NCI-H2196 treated with DMSO at 0.1 percent for 48 hours (cell line): ENCODE results near the gene ALPP.
"Not testable (repeated sequence)": the region's sequence is repeated elsewhere in the genome, so short reads cannot be mapped to it uniquely, and the experiment has no call there.

ENCODE experiments used
- DNase-seq: peaks from one replicate; lab custom pipeline; 2025; ENCODE audit not compliant: unreplicated experiment; lab: John Stamatoyannopoulos, UW

ALPP gene

GRCh38 chr2:232379610-232380590, 1.3 kb downstream of the ALPP start:
- not testable (repeated sequence) for DNase-seq

GRCh38 chr2:232381204-232382031, 2.9 kb downstream of the ALPP start:
- not testable (repeated sequence) for DNase-seq

GRCh38 chr2:232382331-232383225, 4.0 kb downstream of the ALPP start:
- DNase-seq: no peak

DNA sequence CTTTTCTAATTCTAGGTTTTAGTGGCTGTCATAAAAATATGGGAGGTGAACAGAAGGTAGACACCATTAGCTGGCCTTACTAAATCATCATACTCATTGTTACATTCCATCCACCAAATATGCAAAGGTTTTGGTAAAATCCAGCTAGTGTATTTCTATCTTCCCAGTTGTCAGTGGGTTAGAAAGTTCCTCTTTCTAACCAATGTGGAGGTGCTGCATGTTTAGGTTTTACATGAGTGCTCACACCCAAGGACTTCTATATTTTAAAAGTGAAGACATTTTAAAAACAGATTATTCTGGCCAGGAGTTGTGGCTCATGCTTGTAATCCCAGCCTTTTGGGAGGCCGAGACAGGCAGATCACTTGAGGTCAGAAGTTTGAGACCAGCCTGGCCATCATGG, 5.9 kb downstream of the ALPP start:
- no peak for DNase-seq

DNA sequence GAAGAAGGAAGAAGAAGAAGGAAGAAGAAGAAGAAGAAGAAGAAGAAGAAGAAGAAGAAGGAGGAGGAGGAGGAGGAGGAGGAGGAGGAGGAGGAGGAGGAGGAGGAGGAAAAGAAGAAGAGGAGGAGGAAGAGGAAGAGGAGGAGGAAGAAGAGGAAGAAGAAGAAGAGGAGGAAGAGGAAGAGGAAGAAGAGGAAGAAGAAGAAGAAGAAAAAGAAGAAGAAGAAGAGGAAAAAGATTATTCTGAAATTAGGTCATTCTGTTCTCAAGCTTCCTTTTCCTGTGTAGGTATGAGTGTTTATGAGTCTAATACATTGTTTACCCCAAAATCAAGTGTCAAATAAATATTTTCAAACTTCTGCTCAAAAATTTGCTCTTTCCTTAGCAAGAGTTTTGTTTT, 6.5 kb downstream of the ALPP start:
- not testable (repeated sequence) for DNase-seq

DNA sequence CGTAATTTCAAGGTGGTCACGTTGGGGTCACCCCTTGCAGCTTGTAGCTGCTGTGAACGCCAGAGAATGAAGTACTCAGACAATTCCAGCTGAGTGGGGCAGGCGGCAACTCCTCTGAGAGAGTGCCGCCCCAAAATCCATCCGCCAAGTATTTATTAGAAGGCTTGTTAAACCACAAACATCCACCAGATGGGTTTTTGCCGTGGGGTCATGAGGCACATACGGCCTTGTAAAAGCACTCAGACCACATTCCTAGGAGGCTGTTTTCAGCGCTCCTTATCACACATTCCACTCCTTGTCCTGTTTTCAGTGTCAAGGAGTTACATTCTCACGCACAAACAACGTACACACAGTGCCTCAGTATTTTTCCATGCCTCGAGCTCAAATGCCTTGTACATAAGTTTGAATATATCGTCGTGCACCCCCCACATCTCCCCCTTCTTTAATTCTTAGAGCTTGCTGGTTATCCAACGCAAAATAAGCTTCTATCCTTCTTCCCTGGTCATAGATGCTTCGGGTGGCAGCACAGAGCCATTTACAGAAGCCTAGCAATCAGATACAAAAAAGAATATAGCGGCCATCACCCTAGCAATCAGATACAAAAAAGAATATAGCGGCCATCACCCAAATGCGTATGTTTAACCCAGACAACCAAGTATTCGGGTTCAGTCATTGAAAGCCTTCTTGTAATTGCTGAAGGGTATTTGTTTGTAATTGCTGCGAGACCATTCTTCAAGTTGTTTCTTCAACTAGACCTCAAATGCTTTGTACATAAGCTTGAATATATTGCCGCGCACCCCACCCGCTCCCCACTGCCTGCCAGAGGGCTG, 7.3 kb downstream of the ALPP start:
- no peak for DNase-seq

DNA sequence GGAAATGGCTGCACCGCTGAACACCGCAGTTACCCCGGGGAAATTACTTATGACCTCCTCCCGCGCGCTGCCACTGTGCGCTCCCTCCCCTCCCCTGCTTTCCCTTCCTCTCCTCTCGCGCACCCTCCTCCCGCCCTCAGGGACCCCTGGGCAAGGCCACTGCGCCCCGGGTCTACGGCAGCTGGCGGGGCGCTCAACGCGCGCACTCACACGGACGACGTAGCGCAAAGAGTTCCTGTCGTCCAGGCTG, 7.9 kb downstream of the ALPP start:
- no peak for DNase-seq

DNA sequence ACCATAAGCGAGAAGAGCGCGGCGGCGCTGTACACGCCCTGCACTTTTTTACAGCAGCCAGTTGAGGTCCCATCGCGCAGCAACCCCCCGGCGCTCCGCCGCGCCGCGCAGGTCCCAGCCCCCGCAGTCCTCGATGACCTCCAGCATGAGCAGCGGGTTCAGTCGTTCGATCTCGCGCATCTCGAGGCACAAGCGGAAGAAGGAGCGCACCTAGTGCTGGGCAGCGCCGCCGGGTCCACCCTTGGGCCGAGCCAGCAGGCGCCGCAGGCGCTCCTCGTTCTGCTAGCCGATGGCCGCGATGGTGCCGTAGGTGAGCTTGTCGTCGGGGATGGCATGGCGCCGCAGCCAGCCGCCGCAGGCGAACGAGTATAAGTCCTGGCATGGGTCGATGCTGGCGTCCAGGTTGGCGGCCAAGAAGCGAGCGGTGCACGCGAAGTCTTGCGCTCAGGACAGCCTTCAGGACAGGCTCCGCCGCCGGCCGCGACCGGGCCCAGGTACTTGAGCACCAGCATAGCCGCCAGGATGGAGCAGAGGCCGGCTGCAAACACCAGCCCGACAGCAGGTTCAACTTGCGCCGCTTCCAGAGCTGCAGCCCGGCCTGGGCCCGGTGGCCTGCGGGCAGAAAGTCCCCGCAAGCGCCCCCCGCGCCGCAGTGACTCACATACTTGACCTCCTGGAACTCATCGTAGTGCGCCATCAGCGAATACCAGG, 8.3 kb downstream of the ALPP start:
- DNase-seq: no peak

DNA sequence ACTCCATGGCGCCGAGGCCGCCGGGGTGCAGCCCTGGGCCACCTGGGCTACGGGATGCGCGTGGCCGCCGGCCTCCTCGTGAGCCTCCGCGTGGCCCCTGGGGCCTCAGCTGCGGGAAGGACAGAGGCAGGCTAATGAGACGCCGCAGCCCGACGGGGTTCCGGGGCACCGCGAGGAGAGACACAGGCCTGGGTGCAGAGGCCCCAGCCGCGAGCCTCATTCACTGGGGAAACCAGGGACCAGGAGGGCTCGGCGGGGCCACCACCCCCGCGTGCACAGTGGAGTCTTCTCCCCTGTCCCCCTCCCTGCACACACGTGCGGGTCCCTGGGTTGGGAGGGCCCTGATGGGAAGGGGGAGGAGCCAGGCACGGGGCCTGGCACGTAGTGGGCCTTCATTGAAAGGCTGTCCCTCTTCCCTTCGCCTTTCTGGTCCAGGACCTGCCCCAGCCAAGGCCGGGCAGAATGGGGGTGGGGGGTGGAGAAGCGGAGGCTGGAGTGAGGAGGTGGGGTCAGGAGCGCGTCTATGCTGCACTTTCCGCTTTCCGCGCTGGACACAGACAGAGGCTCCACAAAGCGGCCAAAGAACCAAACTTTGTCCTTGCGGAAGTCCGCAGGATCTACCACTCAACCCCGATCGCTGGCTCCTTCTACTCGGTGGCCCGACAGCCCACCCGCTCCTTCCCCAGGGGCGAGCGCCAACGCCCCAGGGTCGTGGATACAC, 9.1 kb downstream of the ALPP start:
- DNase-seq: no peak

GRCh38 chr2:232388324-232388891, 9.9 kb downstream of the ALPP start:
- no peak for DNase-seq

- DNase-seq: no peak
These were observed 10.8 kb downstream of the ALPP start for GRCh38 chr2:232389327-232389726.

GRCh38 chr2:232390661-232391060, 12.1 kb downstream of the ALPP start:
- no peak for DNase-seq

DNA sequence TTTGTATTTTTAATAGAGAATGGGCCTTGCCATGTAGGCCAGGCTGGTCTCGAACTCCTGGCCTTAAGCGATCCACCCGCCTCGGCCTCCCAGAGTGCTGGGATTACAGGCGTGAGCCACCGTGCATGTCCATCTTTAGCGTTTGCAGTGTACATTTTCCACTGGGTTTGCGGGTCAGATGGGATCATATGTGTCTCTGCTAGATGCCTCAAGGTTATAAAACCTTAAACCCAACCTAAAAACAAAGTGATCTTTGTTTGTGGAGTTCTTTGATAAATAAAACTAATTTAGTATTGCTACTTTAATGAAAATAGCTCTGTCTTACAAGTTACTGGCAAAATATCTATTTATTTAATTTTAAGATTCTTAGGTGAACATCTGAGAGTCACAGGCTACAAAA, 15.0 kb downstream of the ALPP start:
- no peak for DNase-seq

GRCh38 chr2:232394431-232394830, 15.9 kb downstream of the ALPP start:
- not testable (repeated sequence) for DNase-seq

GRCh38 chr2:232395586-232395985, 17.0 kb downstream of the ALPP start:
- no peak for DNase-seq

DNA sequence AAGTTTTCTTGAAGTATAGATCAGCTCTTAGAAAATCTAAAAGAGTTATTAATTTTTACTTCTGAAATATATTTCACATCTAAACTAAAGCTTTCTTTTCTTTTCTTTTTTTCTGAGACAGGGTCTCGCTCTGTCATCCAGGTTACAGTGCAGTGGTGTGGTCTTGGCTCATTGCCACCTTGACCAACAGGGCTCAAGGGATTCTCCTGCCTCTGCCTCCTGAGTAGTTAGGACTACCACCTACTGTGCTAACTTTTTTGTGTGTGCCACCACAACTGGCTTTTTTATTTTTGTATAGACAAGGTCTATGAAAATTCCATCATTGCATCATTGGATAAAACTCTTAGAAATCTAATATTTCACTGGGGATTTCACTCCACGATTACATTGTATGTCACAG, 18.1 kb downstream of the ALPP start:
- no peak for DNase-seq

DNA sequence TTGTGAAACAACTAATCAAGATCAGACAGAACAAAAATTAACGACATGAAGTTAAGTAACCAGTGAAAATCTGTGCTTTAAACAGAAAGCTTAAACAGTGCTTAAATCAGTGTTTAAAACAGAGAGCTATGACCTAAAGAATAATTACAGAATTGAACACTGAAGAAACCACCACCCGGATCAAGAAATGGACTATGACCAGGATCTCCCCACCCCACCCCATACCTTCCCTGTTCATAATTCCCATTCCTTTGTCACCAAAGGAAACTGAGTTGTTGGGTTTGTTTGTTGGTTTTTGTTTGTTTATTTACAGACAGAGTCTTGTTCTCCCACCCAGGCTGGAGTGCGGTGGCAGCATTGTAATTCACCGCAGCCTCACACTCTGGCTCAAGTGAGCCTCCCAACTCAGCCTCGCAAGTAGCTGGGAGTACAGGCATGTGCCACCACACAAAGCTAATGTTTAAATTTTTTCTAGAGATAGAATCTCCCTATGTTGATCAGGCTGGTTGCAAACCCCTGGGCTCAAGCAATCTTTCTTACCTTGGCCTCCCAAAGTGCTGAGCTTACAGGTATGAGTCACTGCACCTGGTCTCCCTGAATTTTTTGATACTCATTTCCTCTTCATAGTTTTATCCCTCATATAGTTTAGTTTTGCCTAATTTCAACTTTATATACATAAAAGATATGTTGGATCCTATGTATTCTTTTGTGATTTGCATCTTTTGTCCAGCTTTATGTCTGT, 19.9 kb downstream of the ALPP start:
- no peak for DNase-seq
